Adipocyte (in vitro differentiated cells): Measurements from ENCODE around the gene PHACTR2.
A peak's percentile ranks its signal among the peaks of the same experiment; 100 is the strongest.
"Not testable (repeated sequence)": the region's sequence is repeated elsewhere in the genome, so short reads cannot be mapped to it uniquely, and the experiment has no call there.

Experiments used
- DNase-seq: peaks from one replicate; pipeline ENCODE4 v3.0.0-alpha.2; 2015; ENCODE audit warnings: low read depth
- H3K27me3 ChIP-seq: replicated peaks from 2 replicates; pipeline ENCODE4 v1.7.0; 2013; ENCODE audit warnings: mild to moderate bottlenecking, low read length, moderate library complexity; ENCODE audit not compliant: control insufficient read depth, insufficient read depth
- H3K36me3 ChIP-seq: 2 replicates; pipeline ENCODE4 v1.7.0; 2013; ENCODE audit warnings: low read length, mild to moderate bottlenecking, moderate library complexity; ENCODE audit not compliant: control insufficient read depth, insufficient read depth, severe bottlenecking
- H3K4me1 ChIP-seq: 2 replicates; pipeline ENCODE4 v1.7.0; 2013; ENCODE audit warnings: mild to moderate bottlenecking, low read length, moderate library complexity; ENCODE audit not compliant: control insufficient read depth, insufficient read depth
- H3K4me3 ChIP-seq: 2 replicates; pipeline ENCODE4 v1.7.0; 2013; ENCODE audit warnings: mild to moderate bottlenecking, low read length, moderate library complexity
- H3K9ac ChIP-seq: 2 replicates; pipeline ENCODE4 v1.7.0; 2013; ENCODE audit warnings: mild to moderate bottlenecking, low read length, moderate library complexity
- H3K9me3 ChIP-seq: 2 replicates; pipeline ENCODE4 v1.7.0; 2013; ENCODE audit warnings: mild to moderate bottlenecking, low read length, moderate library complexity; ENCODE audit not compliant: control insufficient read depth

Gene PHACTR2

GRCh38 chr6:143727035-143727434, 49.3 kb downstream of the PHACTR2 start:
- peaks cover 26% of the 10 kb centered on the region for H3K36me3 ChIP-seq
- peak; percentile 19 for DNase-seq
- no peak overlapping the region for H3K4me3 ChIP-seq
- no peaks in the 10 kb centered on the region for H3K9me3 ChIP-seq
- no peaks in the 10 kb centered on the region for H3K4me1 ChIP-seq
- H3K9ac ChIP-seq = no peak overlapping the region
- no peaks in the 10 kb centered on the region for H3K27me3 ChIP-seq

DNA sequence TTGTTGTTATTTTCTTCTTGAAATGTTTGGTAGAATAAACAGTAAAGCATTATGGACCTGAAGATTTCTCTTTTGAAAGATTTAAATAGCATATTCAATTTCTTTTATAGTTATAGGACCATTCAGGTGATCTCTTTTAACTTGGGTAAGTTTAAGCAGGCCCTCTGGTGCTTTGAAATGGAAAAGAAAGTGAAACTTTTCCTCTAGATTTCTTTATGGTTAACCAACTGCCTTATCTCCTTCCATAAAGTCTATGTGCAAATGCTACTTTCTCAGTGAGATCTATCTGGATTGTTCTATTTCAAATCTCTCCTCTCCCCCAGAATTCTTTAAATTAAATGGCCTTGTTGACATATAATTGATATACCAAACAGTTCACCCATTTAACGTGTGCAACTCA, 54.0 kb downstream of the PHACTR2 start:
- Histone ChIP-seq H3K9me3 (no peaks in the 10 kb centered on the region), H3K36me3 (peaks cover 3% of the 10 kb centered on the region), H3K9ac (no peak overlapping the region), H3K4me1 (peaks cover 2% of the 10 kb centered on the region), H3K4me3 (no peak overlapping the region), H3K27me3 (no peaks in the 10 kb centered on the region)
- no peak for DNase-seq

- H3K9ac ChIP-seq = no peak overlapping the region
- H3K4me1 ChIP-seq = peaks cover 2% of the 10 kb centered on the region
- no peak for DNase-seq
- no peaks in the 10 kb centered on the region for H3K9me3 ChIP-seq
- H3K27me3 ChIP-seq = no peaks in the 10 kb centered on the region
- no peak overlapping the region for H3K4me3 ChIP-seq
- H3K36me3 ChIP-seq = peaks cover 3% of the 10 kb centered on the region
Observed at GRCh38 chr6:143732536-143732935, 54.8 kb downstream of the PHACTR2 start.

DNA sequence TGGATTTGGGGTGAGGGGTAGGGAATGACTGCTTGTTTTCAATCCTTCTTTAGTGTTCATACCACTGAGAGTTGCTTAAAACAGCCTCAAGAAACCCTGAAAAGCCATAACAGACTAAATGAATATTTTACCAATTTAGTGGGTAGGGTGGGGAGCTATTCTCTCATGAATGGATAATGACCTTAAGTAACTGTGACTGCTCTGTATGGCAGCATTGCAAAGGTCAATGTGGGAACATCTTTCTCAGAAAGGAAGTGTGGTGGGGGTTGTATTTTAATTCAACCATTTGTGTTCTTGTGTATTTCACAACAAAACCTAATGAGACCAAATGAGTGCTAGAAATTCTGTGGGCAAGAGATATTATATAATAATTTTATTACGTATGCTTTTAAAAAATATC, 55.7 kb downstream of the PHACTR2 start:
- H3K27me3 ChIP-seq = no peaks in the 10 kb centered on the region
- H3K36me3 ChIP-seq = peaks cover 3% of the 10 kb centered on the region
- H3K4me3 ChIP-seq = no peak overlapping the region
- DNase-seq = no peak
- H3K4me1 ChIP-seq = peaks cover 2% of the 10 kb centered on the region
- H3K9ac ChIP-seq = no peak overlapping the region
- H3K9me3 ChIP-seq = no peaks in the 10 kb centered on the region

GRCh38 chr6:143734641-143735063, 56.9 kb downstream of the PHACTR2 start:
- Histone ChIP-seq H3K4me3 (no peak overlapping the region), H3K9ac (no peak overlapping the region), H3K36me3 (no peaks in the 10 kb centered on the region), H3K9me3 (no peaks in the 10 kb centered on the region), H3K27me3 (no peaks in the 10 kb centered on the region), H3K4me1 (peaks cover 2% of the 10 kb centered on the region)
- no peak for DNase-seq

DNA sequence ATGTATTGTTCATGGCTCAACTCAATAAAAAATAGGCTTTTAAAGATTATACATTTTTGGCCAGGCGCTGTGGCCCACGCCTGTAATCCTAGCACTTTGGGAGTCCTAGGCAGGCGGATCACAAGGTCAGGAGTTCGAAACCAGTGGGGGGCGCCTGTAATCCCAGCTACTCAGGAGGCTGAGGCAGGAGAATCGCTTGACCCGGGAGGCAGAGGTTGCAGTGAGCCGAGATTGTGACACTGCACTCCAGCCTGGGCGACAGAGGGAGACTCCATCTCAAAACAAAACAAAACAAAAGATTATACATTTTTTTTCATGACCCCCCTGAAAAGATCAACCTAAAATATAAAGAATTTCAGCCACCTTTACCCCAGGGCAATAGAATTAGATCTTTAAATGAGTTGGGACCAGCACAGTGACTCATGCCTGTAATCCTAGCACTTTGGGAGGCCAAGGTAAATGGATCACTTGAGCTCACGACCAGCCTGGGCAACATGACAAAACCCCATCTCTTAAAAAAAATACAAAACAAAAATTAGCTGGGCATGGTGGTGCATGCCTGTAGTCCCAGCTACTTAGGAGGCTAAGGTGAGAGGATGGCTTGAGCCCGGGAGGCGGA, 60.4 kb downstream of the PHACTR2 start:
- H3K4me1 ChIP-seq = peaks cover 19% of the 10 kb centered on the region
- not testable (repeated sequence) for H3K4me3 ChIP-seq, H3K27me3 ChIP-seq, H3K9me3 ChIP-seq, H3K36me3 ChIP-seq, DNase-seq, H3K9ac ChIP-seq

- no peaks in the 10 kb centered on the region for H3K27me3 ChIP-seq
- H3K9ac ChIP-seq = no peak overlapping the region
- H3K4me3 ChIP-seq = no peak overlapping the region
- no peaks in the 10 kb centered on the region for H3K9me3 ChIP-seq
- DNase-seq = no peak
- H3K4me1 ChIP-seq = peaks cover 30% of the 10 kb centered on the region
- no peaks in the 10 kb centered on the region for H3K36me3 ChIP-seq
Observed at GRCh38 chr6:143739341-143739851, 61.6 kb downstream of the PHACTR2 start.

DNA sequence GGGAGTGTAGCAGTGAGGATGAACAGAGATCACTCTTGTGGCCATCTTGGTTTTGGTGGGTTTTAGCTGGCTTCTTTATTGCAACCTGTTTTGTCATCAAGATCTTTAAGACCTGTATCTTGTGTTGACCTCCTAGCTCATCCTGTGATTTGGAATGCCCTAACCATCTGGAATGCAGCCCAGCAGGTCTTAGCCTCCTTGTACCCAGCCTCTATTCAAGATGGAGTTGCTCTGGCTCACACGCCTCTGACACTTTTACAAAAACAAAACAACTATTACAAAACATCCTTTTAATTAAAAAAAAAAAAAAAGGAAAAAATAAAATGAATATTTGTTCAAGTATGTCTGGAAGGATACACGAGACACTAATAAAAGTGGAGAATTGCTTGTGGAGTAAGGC, 62.4 kb downstream of the PHACTR2 start:
- Histone ChIP-seq H3K9ac (no peak overlapping the region), H3K4me1 (peaks cover 38% of the 10 kb centered on the region), H3K36me3 (no peaks in the 10 kb centered on the region), H3K27me3 (no peaks in the 10 kb centered on the region), H3K4me3 (no peak overlapping the region), H3K9me3 (no peaks in the 10 kb centered on the region)
- no peak for DNase-seq

GRCh38 chr6:143741480-143741879, 63.7 kb downstream of the PHACTR2 start:
- Histone ChIP-seq H3K27me3 (no peaks in the 10 kb centered on the region), H3K4me1 (peaks cover 47% of the 10 kb centered on the region), H3K36me3 (no peaks in the 10 kb centered on the region), H3K4me3 (no peak overlapping the region), H3K9ac (no peak overlapping the region), H3K9me3 (no peaks in the 10 kb centered on the region)
- DNase-seq = no peak

GRCh38 chr6:143742070-143742954, 64.5 kb downstream of the PHACTR2 start:
- Histone ChIP-seq H3K4me1 (peaks cover 47% of the 10 kb centered on the region), H3K36me3 (no peaks in the 10 kb centered on the region), H3K4me3 (peak overlapping the region; percentile 67), H3K9ac (peak overlapping the region; percentile 77), H3K27me3 (no peaks in the 10 kb centered on the region), H3K9me3 (no peaks in the 10 kb centered on the region)
- no peak for DNase-seq

- H3K4me3 ChIP-seq = peak overlapping the region; percentile 67
- DNase-seq = no peak
- H3K9me3 ChIP-seq = no peaks in the 10 kb centered on the region
- H3K36me3 ChIP-seq = no peaks in the 10 kb centered on the region
- peaks cover 47% of the 10 kb centered on the region for H3K4me1 ChIP-seq
- no peaks in the 10 kb centered on the region for H3K27me3 ChIP-seq
- H3K9ac ChIP-seq = peak overlapping the region; percentile 77
Observed at GRCh38 chr6:143742955-143743255, 65.1 kb downstream of the PHACTR2 start.
